ENCODE measurements around the gene MGAT2. TPM values are rescaled to one million over a fixed set of nuclear protein-coding genes. Genes with fewer than 3 reads are reported as not detected.
A peak's percentile ranks its signal among the peaks of the same experiment; 100 is the strongest.

Gene MGAT2
- polyA plus RNA-seq (2011; rRNA removed): 24.1 and 35.2 TPM in 2 replicates
- polyA minus RNA-seq (2011; rRNA and poly(A)+ RNA removed): 12.0 and 18.5 TPM in 2 replicates

GRCh38 chr14:49620182-49621113 lies at the start of gene MGAT2, which contains the start of gene RPL36AL:
MGAT2 (plus strand) TSS chr14:49620799; CDS start chr14:49621269, 470 bp downstream.
RPL36AL (minus strand) TSS chr14:49620626; CDS start chr14:49619104, 1,522 bp downstream.
- H3K36me3 ChIP-seq (ENCODE audit: control insufficient read depth, insufficient read depth, low read length): no peaks in the 10 kb centered on the region; the same call in 1 of the 2 replicates
- H3K4me3 ChIP-seq (ENCODE audit: low read depth, low read length): peak within 1 kb of the TSS; percentile 95
- POLR2A ChIA-PET: interaction anchor here (0.6 to 1.6 kb wide), 5 partner anchors 14 to 232 kb away, joined by 3 to 21 read pairs (median 4); partner anchors contain the start of genes LRR1 and NEMF

GRCh38 chr14:49574038-49574437 lies 46.6 kb upstream of the MGAT2 start:
- no peak for DNase-seq (ENCODE audit: low read depth)
- no peaks in the 10 kb centered on the region for H3K27me3 ChIP-seq (ENCODE audit: control insufficient read depth, insufficient read depth, low read length)
- ChIA-PET POLR2A (no interaction called here), CTCF (interaction anchor here (0.6 kb wide), 1 partner anchor 13 kb away, joined by 3 read pairs; no protein-coding TSS in a partner anchor)
- no peak for TF ChIP-seq CTCF (IDR thresholded peaks at IDR 0.05; ENCODE audit: insufficient read depth, low read depth, low read length)
- H3K36me3 ChIP-seq (ENCODE audit: control insufficient read depth, insufficient read depth, low read length): peaks cover 5% of the 10 kb centered on the region; the same call in 1 of the 2 replicates
- no peak overlapping the region for H3K4me3 ChIP-seq (ENCODE audit: low read depth, low read length)

More at GRCh38 chr14:49620182-49621113, at the start of gene MGAT2, which contains the start of gene RPL36AL:
- H3K27me3 ChIP-seq (ENCODE audit: control insufficient read depth, insufficient read depth, low read length): no peaks in the 10 kb centered on the region
- TF ChIP-seq CTCF (IDR thresholded peaks at IDR 0.05; ENCODE audit: insufficient read depth, low read depth, low read length): peak; percentile 57
- CTCF ChIA-PET: interaction anchor here (0.6 to 2.9 kb wide), 8 partner anchors 7 to 164 kb away, joined by 3 to 25 read pairs (median 4); partner anchors contain the start of genes DNAAF2, LRR1 and RPS29
- peak; percentile 91 for DNase-seq (ENCODE audit: low read depth)

DNA sequence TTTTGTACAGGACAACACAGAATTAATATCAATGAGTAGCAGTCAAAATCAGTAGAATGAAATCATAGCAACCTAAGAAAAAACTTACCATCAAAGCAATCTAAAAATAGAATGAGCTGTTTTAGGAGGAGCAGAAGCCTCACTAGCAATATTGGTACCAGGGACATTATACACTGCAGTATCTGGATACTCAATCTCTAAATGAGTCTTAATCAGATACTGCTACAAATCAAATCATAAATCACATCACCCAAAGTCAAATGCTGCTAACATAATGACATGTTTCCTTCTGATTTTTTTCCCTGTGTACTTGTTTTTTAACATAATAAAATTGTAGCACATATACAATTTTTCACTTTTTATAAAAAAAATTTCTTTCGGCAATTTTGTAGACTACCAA lies 42.5 kb upstream of the MGAT2 start:
- ChIA-PET POLR2A (no interaction called here), CTCF (interaction anchor here (0.6 kb wide), 1 partner anchor 9 kb away, joined by 3 read pairs; no protein-coding TSS in a partner anchor)
- TF ChIP-seq CTCF (IDR thresholded peaks at IDR 0.05; ENCODE audit: insufficient read depth, low read depth, low read length): no peak
- no peaks in the 10 kb centered on the region for H3K27me3 ChIP-seq (ENCODE audit: control insufficient read depth, insufficient read depth, low read length)
- no peak overlapping the region for H3K4me3 ChIP-seq (ENCODE audit: low read depth, low read length)
- DNase-seq (ENCODE audit: low read depth): no peak
- peaks cover 7% of the 10 kb centered on the region for H3K36me3 ChIP-seq (ENCODE audit: control insufficient read depth, insufficient read depth, low read length)

GRCh38 chr14:49579841-49580240 lies 40.8 kb upstream of the MGAT2 start:
- Histone ChIP-seq H3K36me3 (ENCODE audit: control insufficient read depth, insufficient read depth, low read length) (peaks cover 12% of the 10 kb centered on the region), H3K27me3 (ENCODE audit: control insufficient read depth, insufficient read depth, low read length) (no peaks in the 10 kb centered on the region), H3K4me3 (ENCODE audit: low read depth, low read length) (no peak overlapping the region)
- DNase-seq (ENCODE audit: low read depth): no peak
- CTCF ChIA-PET: no interaction called here
- no peak for TF ChIP-seq CTCF (IDR thresholded peaks at IDR 0.05; ENCODE audit: insufficient read depth, low read depth, low read length)
- POLR2A ChIA-PET: no interaction called here

Measured in BJ (cell line).